K562 (cell line): Measurements from ENCODE around the gene TLR8. TPM values are rescaled to one million over a fixed set of nuclear protein-coding genes. Genes with fewer than 3 reads are reported as not detected.

Source experiments
- ATAC-seq: fragments of 200-7000 bp; cut with Tn5 transposase; 3 replicates; pipeline ENCODE4 v1.9.1; 2020; ENCODE audit warnings: moderate library complexity
- BruUV-seq: library from RNA; stranded (reverse); fragments of 400-500 nt; replicated peaks from 2 replicates; lab custom pipeline; 2021; lab: Mats Ljungman, UMichigan
- CTCF ChIA-PET: fragments of 300-600 bp; formaldehyde crosslinking; extraction: SDS; loops from one replicate; lab custom pipeline; 2021; ENCODE audit warnings: low intra/inter-chr PET ratio; lab: Yijun Ruan, JAX
- POLR2A ChIA-PET: fragments of 300-600, 350-650 bp; sonication (Branson Sonifier 250); formaldehyde crosslinking; extraction: SDS; loops from one replicate; lab custom pipeline; 2021; ENCODE audit warnings: antibody characterized with exemption, inconsistent platforms; lab: Yijun Ruan, JAX
- DNase-seq, 4 experiments: peaks; one replicate each; pipeline versions ENCODE4 v3.0.0 to v3.0.0-alpha.2; 2011 to 2018; ENCODE audit warnings: low spot score in 3 of 4, mixed read lengths in 3 of 4; ENCODE audit errors: extremely low read depth in 1 of 4
- FAIRE-seq: peaks from 2 replicates; lab custom pipeline; 2011; peaks lifted over from hg19 to GRCh38; lab: Jason Lieb, UNC
- H2AFZ ChIP-seq: 2 replicates; pipeline ENCODE4 v1.6.0; 2011; ENCODE audit warnings: low read depth, low read length, control low read depth, inconsistent platforms
- H3K27ac ChIP-seq: fragments of 200-600 bp; 3 replicates; pipeline ENCODE4 v1.8.0; 2011; ENCODE audit warnings: low read depth, mild to moderate bottlenecking, control low read depth, inconsistent platforms, low read length, moderate library complexity, mixed read lengths; ENCODE audit errors: extremely low read depth
- H3K27me3 ChIP-seq, 2 experiments: fragments of 300-600 bp in 1 of 2; 2 replicates in 1 of 2; 3 replicates in 1 of 2; pipeline versions ENCODE4 v1.6.0 to v1.8.0; 2011; ENCODE audit warnings: inconsistent platforms in 2 of 2, low read length in 2 of 2, mild to moderate bottlenecking in 1 of 2, mixed read lengths in 1 of 2, moderate library complexity in 1 of 2; ENCODE audit not compliant: control insufficient read depth in 2 of 2, insufficient read depth in 2 of 2
- H3K36me3 ChIP-seq: fragments of 300-600 bp; 3 replicates; pipeline ENCODE4 v1.8.0; 2011; ENCODE audit warnings: mild to moderate bottlenecking, low read length, inconsistent platforms; ENCODE audit not compliant: control insufficient read depth, insufficient read depth
- H3K4me1 ChIP-seq, 2 experiments: fragments of 200-600 bp in 1 of 2; replicated peaks in 1 of 2; 2 replicates in 1 of 2; 3 replicates in 1 of 2; pipeline versions ENCODE4 v1.5.1 to v1.8.0; 2011; ENCODE audit warnings: inconsistent platforms in 2 of 2, low read length in 2 of 2, mild to moderate bottlenecking in 1 of 2, mixed read lengths in 1 of 2, moderate library complexity in 1 of 2; ENCODE audit not compliant: control insufficient read depth in 2 of 2, insufficient read depth in 2 of 2
- H3K4me2 ChIP-seq: 2 replicates; pipeline ENCODE4 v1.6.1; 2011; ENCODE audit warnings: low read length, control low read depth, inconsistent platforms, mixed read lengths; ENCODE audit not compliant: insufficient read depth
- H3K4me3 ChIP-seq: fragments of 200-600 bp; sonication (generic), shearing (Covaris generic); 2 replicates; pipeline ENCODE4 v1.5.1; 2016; ENCODE audit warnings: control low read depth, inconsistent platforms
- H3K79me2 ChIP-seq: fragments of 200-600 bp; 3 replicates; pipeline ENCODE4 v1.8.0; 2011; ENCODE audit warnings: low read length, inconsistent platforms; ENCODE audit not compliant: control insufficient read depth, insufficient read depth
- H3K9ac ChIP-seq, 2 experiments: 2 replicates each; pipeline versions ENCODE4 v1.6.0 to v1.6.1; 2011; ENCODE audit warnings: low read depth in 2 of 2, low read length in 2 of 2, control low read depth in 1 of 2, inconsistent platforms in 1 of 2, mild to moderate bottlenecking in 1 of 2, mixed read lengths in 1 of 2; ENCODE audit not compliant: insufficient read depth in 1 of 2
- H3K9me1 ChIP-seq: one replicate; pipeline ENCODE4 v1.6.0; 2011; ENCODE audit warnings: inconsistent platforms, mild to moderate bottlenecking, low read length, moderate library complexity; ENCODE audit not compliant: control insufficient read depth, insufficient read depth
- H3K9me3 ChIP-seq: replicated peaks from 2 replicates; pipeline ENCODE4 v1.5.1; 2011; ENCODE audit warnings: low read depth, low read length, inconsistent platforms; ENCODE audit not compliant: control insufficient read depth, insufficient read depth
- H4K20me1 ChIP-seq: replicated peaks from 2 replicates; pipeline ENCODE4 v1.6.1; 2011; ENCODE audit warnings: low read length, inconsistent platforms, mixed read lengths; ENCODE audit not compliant: control insufficient read depth, insufficient read depth
- ATF6 ChIP-seq: sonication (generic); formaldehyde crosslinking; IDR thresholded peaks from 2 replicates; pipeline ENCODE4 v1.4.0; 2020; ENCODE audit warnings: mild to moderate bottlenecking, missing genetic modification reagents
- DEAF1 ChIP-seq: fragments of 450-650 bp; formaldehyde crosslinking; IDR thresholded peaks from 2 replicates; pipeline ENCODE4 v1.4.0; 2020; ENCODE audit warnings: mild to moderate bottlenecking, moderate library complexity
- FOXK1 ChIP-seq: sonication (generic); formaldehyde crosslinking; IDR thresholded peaks from 2 replicates; pipeline ENCODE4 v1.8.0; 2022; ENCODE audit warnings: missing genetic modification reagents, mild to moderate bottlenecking, borderline replicate concordance
- GATAD2A ChIP-seq: fragments of 450-650 bp; IDR thresholded peaks from 2 replicates; pipeline ENCODE4 v1.6.1; 2017
- HCFC1 ChIP-seq: IDR thresholded peaks from 2 replicates; pipeline ENCODE4 v1.6.1; 2012; ENCODE audit warnings: low read depth, low read length, improper control_type of control experiment
- MAZ ChIP-seq, 2 experiments: fragments of 450-650 bp in 1 of 2; sonication (generic) in 1 of 2; formaldehyde crosslinking; IDR thresholded peaks in 1 of 2; conservative IDR thresholded peaks in 1 of 2; 2 replicates each; pipeline versions ENCODE4 v1.4.0 to v1.5.0; 2020; ENCODE audit warnings: mild to moderate bottlenecking in 1 of 2, missing genetic modification reagents in 1 of 2
- MBD1 ChIP-seq: fragments of 250-450 bp; sonication (Bioruptor Pico); IDR thresholded peaks from 2 replicates; pipeline ENCODE4 v1.8.0; 2022; ENCODE audit warnings: inconsistent platforms
- NR4A1 ChIP-seq, 2 experiments: fragments of 250-450 bp in 1 of 2; fragments of 450-650 bp in 1 of 2; sonication (Bioruptor Pico) in 1 of 2; IDR thresholded peaks; 2 replicates each; pipeline versions ENCODE4 v1.4.0 to v1.6.1; 2016 to 2020; ENCODE audit warnings: mild to moderate bottlenecking in 2 of 2, missing compliant biosample characterization in 1 of 2, missing genetic modification characterization in 1 of 2, moderate library complexity in 1 of 2
- PATZ1 ChIP-seq: fragments of 250-450 bp; sonication (Bioruptor Pico); IDR thresholded peaks from 2 replicates; pipeline ENCODE4 v1.5.0; 2020; ENCODE audit warnings: mild to moderate bottlenecking, borderline replicate concordance
- PCBP2 ChIP-seq: fragments of 200-400 bp; formaldehyde crosslinking; IDR thresholded peaks from 2 replicates; pipeline ENCODE4 v1.6.1; 2018; ENCODE audit warnings: low read length, low read depth, mild to moderate bottlenecking, moderate library complexity; ENCODE audit not compliant: poor library complexity, severe bottlenecking
- RB1 ChIP-seq: fragments of 450-650 bp; IDR thresholded peaks from 2 replicates; pipeline ENCODE4 v1.6.1; 2017; ENCODE audit warnings: low read depth, mild to moderate bottlenecking
- ZFPM2 ChIP-seq: fragments of 250-450 bp; sonication (Bioruptor Pico); IDR thresholded peaks from 2 replicates; pipeline ENCODE4 v1.5.1; 2022; ENCODE audit warnings: mild to moderate bottlenecking
- ZNF239 ChIP-seq: fragments of 250-450 bp; sonication (Bioruptor Pico); IDR thresholded peaks from 2 replicates; pipeline ENCODE4 v1.4.0; 2020; ENCODE audit warnings: mild to moderate bottlenecking
- ZNF431 ChIP-seq: sonication (generic); formaldehyde crosslinking; IDR thresholded peaks from 2 replicates; pipeline ENCODE4 v1.8.0; 2022; ENCODE audit warnings: mild to moderate bottlenecking, missing genetic modification reagents
- WGBS: fragments of 100-300 bp; shearing (Covaris generic); methylation state at CpG from one replicate; pipeline ENCODE4 v1.1.6; 2016; ENCODE audit warnings: low coverage, mixed read lengths; ENCODE audit not compliant: insufficient coverage; ENCODE audit errors: missing lambda C conversion rate; 5-methylcytosine and 5-hydroxymethylcytosine counted together
- in situ Hi-C: fragments of 300-500 bp; cut with MboI; formaldehyde crosslinking; loops from 4 replicates; pipeline ENCODE4 v1.15.0; 2018; ENCODE audit warnings: inconsistent platforms, mixed read lengths
- intact Hi-C: fragments of 100-400 bp; cut with micrococcal nuclease; formaldehyde crosslinking; loops from 2 replicates; pipeline ENCODE4 v1.14.2; 2022
- polyA plus RNA-seq, 8 experiments: library from polyadenylated mRNA; depleted of rRNA in 4 of 8; stranded (reverse) in 5 of 8; unstranded in 3 of 8; fragments of >200 nt; fragmentation: Nextera tagmentation in 2 of 8; fragmentation: Illumina TruSeq in 1 of 8; extraction: Ambion mirVana in 2 of 8; extraction: Trizol in 1 of 8; gene quantifications; 2 replicates each; pipeline versions ENCODE4 v1.2.1 to v1.2.3, GENCODE V29; 2011 to 2014; ENCODE audit warnings: inconsistent platforms in 1 of 8, missing spikeins in 1 of 8
- total RNA-seq, 7 experiments: library from RNA; depleted of rRNA in 6 of 7; stranded (reverse); fragments of >200 nt in 6 of 7; fragmentation: Illumina TruSeq in 2 of 7; extraction: Trizol in 2 of 7; gene quantifications; 2 replicates each; pipeline versions ENCODE4 v1.2.1 to v1.2.3, GENCODE V29; 2011 to 2021; ENCODE audit warnings: low replicate concordance in 1 of 7

TLR8 gene
- total and polyA plus RNA-seq, 9 of the 15 experiments (the other 6 are each of a cell fraction or from before 2014, with no cell fraction given), result not detected

GRCh38 chrX:12887767-12888166, 18.7 kb upstream of the TLR8 start:
- Histone ChIP-seq H3K36me3 (no peaks in the 10 kb centered on the region), H3K9me1 (no peaks in the 10 kb centered on the region), H2AFZ (no peak overlapping the region), H3K4me1 (no peaks in the 10 kb centered on the region), H3K79me2 (no peaks in the 10 kb centered on the region), H3K4me3 (no peak overlapping the region), H3K9me3 (no peaks in the 10 kb centered on the region), H3K27me3 (peaks cover 0 to 9% of the 10 kb centered on the region in 2 experiments; a peak in 3 of 5 replicates), H4K20me1 (no peaks in the 10 kb centered on the region), H3K4me2 (no peak overlapping the region), H3K9ac (no peak overlapping the region), H3K27ac (no peak overlapping the region)
- ATAC-seq (no peak), DNase-seq (no peak), FAIRE-seq (no peak)
- in situ Hi-C loops (no loop called here), intact Hi-C loops (no loop called here)
- 6% methylated on average over 3 of the region's 3 CpGs for WGBS
- TF ChIP-seq ZFPM2 (CRISPR knock-in tag) (no peak), ZNF431 (CRISPR knock-in tag) (no peak), HCFC1 (no peak), FOXK1 (no peak), PCBP2 (no peak), PATZ1 (CRISPR knock-in tag) (no peak), DEAF1 (CRISPR knock-in tag) (no peak), RB1 (no peak), NR4A1 (CRISPR knock-in tag; IDR thresholded peaks at IDR 0.05) (no peak), NR4A1 (tag; IDR thresholded peaks at IDR 0.05) (no peak), ATF6 (CRISPR knock-in tag) (no peak), GATAD2A (no peak), MBD1 (CRISPR knock-in tag) (no peak), ZNF239 (CRISPR knock-in tag) (no peak), MAZ (CRISPR knock-in tag; conservative IDR thresholded peaks at IDR 0.05 in 1 of 2, IDR thresholded peaks at IDR 0.05 in 1 of 2) (no peak)
- ChIA-PET POLR2A (no interaction called here), CTCF (no interaction called here)
- no TSS peak for BruUV-seq
